ENCODE results near the gene CHAT.

DNA sequence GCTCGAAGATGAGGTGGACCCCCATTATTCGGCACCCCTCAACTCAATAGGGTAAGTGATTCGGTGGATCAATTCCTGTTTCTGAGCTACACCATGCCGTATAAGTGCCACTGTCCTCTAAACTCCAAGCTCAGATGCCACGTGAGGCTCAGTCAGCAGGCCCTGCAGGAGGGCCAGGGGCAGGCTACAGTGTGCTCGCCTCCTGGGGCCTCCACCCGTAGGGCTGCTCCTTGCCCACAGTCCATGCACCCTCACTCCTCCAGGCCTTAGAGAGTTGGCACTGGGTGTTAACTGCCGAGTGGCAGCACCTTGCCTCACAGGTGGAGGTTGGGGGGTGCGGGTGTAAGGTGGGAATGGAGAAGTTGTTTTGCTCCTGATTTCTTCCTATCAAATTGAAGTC, 77.8 kb downstream of the CHAT start:
- TF ChIP-seq, protein P1, sequence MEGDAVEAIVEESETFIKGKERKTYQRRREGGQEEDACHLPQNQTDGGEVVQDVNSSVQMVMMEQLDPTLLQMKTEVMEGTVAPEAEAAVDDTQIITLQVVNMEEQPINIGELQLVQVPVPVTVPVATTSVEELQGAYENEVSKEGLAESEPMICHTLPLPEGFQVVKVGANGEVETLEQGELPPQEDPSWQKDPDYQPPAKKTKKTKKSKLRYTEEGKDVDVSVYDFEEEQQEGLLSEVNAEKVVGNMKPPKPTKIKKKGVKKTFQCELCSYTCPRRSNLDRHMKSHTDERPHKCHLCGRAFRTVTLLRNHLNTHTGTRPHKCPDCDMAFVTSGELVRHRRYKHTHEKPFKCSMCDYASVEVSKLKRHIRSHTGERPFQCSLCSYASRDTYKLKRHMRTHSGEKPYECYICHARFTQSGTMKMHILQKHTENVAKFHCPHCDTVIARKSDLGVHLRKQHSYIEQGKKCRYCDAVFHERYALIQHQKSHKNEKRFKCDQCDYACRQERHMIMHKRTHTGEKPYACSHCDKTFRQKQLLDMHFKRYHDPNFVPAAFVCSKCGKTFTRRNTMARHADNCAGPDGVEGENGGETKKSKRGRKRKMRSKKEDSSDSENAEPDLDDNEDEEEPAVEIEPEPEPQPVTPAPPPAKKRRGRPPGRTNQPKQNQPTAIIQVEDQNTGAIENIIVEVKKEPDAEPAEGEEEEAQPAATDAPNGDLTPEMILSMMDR (IDR thresholded peaks at IDR 0.05), result no peak
- TF ChIP-seq POLR2A (IDR thresholded peaks at IDR 0.05) (no peak), EP300 (IDR thresholded peaks at IDR 0.05) (no peak)

Data from ovary (tissue), 3 donors.